Brain microvascular endothelial cell (primary cell): ENCODE measurements around the gene AUH.
A peak's percentile ranks its signal among the peaks of the same experiment; 100 is the strongest.
"Not testable (repeated sequence)": the region's sequence is repeated elsewhere in the genome, so short reads cannot be mapped to it uniquely, and the experiment has no call there.

Source experiments
- DNase-seq: peaks from one replicate; pipeline ENCODE4 v3.0.0-alpha.2; 2020
- H3K27ac ChIP-seq: fragments of 250-450 bp; sonication (Bioruptor Pico); 2 replicates; pipeline ENCODE4 v1.5.1; 2020; ENCODE audit warnings: mild to moderate bottlenecking, moderate library complexity
- H3K27me3 ChIP-seq: fragments of 250-450 bp; sonication (Bioruptor Pico); replicated peaks from 2 replicates; pipeline ENCODE4 v1.5.1; 2020; ENCODE audit warnings: mild to moderate bottlenecking
- H3K36me3 ChIP-seq: fragments of 250-450 bp; sonication (Bioruptor Pico); replicated peaks from 2 replicates; pipeline ENCODE4 v1.5.1; 2020; ENCODE audit warnings: mild to moderate bottlenecking
- H3K4me3 ChIP-seq: 2 replicates; pipeline ENCODE4 v1.5.1; 2011; ENCODE audit warnings: low read depth, mild to moderate bottlenecking, control low read depth, low read length, moderate library complexity
- CTCF ChIP-seq: IDR thresholded peaks from 2 replicates; pipeline ENCODE4 v1.5.1; 2011; ENCODE audit warnings: low read depth, mild to moderate bottlenecking, moderate library complexity, low read length, control low read depth, inconsistent platforms; ENCODE audit errors: missing control alignments
- in situ Hi-C: cut with HindIII; loops from 2 replicates; pipeline ENCODE4 v1.10.0; 2017; ENCODE audit warnings: low sequenced_read_pairs, low pct_ligation_motif_present

The AUH gene

GRCh38 chr9:91374939-91375338, 13.2 kb upstream of the AUH start:
- Histone ChIP-seq H3K36me3 (no peaks in the 10 kb centered on the region), H3K4me3 (no peak overlapping the region), H3K27me3 (no peaks in the 10 kb centered on the region), H3K27ac (no peak overlapping the region)
- in situ Hi-C loops, result no loop called here
- DNase-seq, result peak; percentile 49
- TF ChIP-seq CTCF, result no peak

GRCh38 chr9:91371894-91372293, 10.2 kb upstream of the AUH start:
- in situ Hi-C loops, result no loop called here
- TF ChIP-seq CTCF, result no peak
- Histone ChIP-seq H3K27me3 (no peaks in the 10 kb centered on the region), H3K4me3 (no peak overlapping the region), H3K36me3 (no peaks in the 10 kb centered on the region), H3K27ac (no peak overlapping the region)
- no peak for DNase-seq

GRCh38 chr9:91370006-91370405, 8.3 kb upstream of the AUH start:
- H3K27ac ChIP-seq, DNase-seq, H3K36me3 ChIP-seq, in situ Hi-C loops, H3K27me3 ChIP-seq, H3K4me3 ChIP-seq: not testable (repeated sequence)

GRCh38 chr9:91364702-91365101, 3.0 kb upstream of the AUH start:
- no peak for DNase-seq
- no peak overlapping the region for H3K27ac ChIP-seq
- in situ Hi-C loops, result no loop called here
- no peak for TF ChIP-seq CTCF
- no peaks in the 10 kb centered on the region for H3K27me3 ChIP-seq
- H3K4me3 ChIP-seq, result no peak overlapping the region
- H3K36me3 ChIP-seq, result peaks cover 3% of the 10 kb centered on the region

GRCh38 chr9:91364005-91364404, 2.3 kb upstream of the AUH start:
- in situ Hi-C loops, result no loop called here
- no peak for TF ChIP-seq CTCF

GRCh38 chr9:91362051-91362611, 413 bp upstream of the AUH start:
- no peak for TF ChIP-seq CTCF
- H3K27ac ChIP-seq, result no peak overlapping the region
- no peaks in the 10 kb centered on the region for H3K27me3 ChIP-seq
- DNase-seq, result no peak
- H3K4me3 ChIP-seq, result peak overlapping the region; percentile 87
- H3K36me3 ChIP-seq, result peaks cover 3% of the 10 kb centered on the region
- in situ Hi-C loops, result no loop called here

More at GRCh38 chr9:91364005-91364404, 2.3 kb upstream of the AUH start:
- Histone ChIP-seq H3K36me3 (peaks cover 3% of the 10 kb centered on the region), H3K4me3 (no peak overlapping the region), H3K27me3 (no peaks in the 10 kb centered on the region), H3K27ac (no peak overlapping the region)
- DNase-seq, result no peak
